MV-4-11 (cell line): ENCODE results near the gene ZNF106.
A peak's percentile ranks its signal among the peaks of the same experiment; 100 is the strongest.

Source experiments
- DNase-seq: peaks from one replicate; lab custom pipeline; 2025; lab: John Stamatoyannopoulos, UW

Gene ZNF106

GRCh38 chr15:42367041-42367440 lies 123.9 kb downstream of the ZNF106 start:
- peak; percentile 91 for DNase-seq

GRCh38 chr15:42365921-42366550 lies 124.9 kb downstream of the ZNF106 start:
- DNase-seq = peak; percentile 61

GRCh38 chr15:42364529-42364928 lies 126.4 kb downstream of the ZNF106 start:
- no peak for DNase-seq

- DNase-seq = no peak
Measured at GRCh38 chr15:42363942-42364341, 127.0 kb downstream of the ZNF106 start.

DNA sequence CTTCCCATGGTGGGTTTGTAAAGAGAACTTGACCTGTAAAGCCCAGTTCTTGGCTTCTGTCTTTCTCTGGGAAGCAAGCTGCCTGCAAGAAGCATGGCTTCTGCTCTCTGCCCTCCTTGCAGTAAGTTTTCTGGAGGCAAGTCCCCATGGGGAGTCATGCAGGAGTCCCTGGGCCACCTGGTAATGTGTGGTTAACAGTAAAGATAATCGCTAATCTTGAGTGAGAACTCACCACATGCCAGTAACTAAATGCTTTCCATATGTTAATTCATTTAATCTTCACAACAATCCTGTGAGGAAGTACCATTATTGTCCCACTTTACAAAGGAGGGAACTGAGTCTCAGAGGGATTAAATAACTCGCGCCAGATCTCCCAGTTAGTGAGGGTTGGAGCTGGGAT lies 127.5 kb downstream of the ZNF106 start:
- DNase-seq = no peak
